Duodenal mucosa (tissue), 2 donors: ENCODE results near the gene SLC25A26.

ENCODE experiments used
- H3K27ac ChIP-seq: one replicate; pipeline ENCODE4 v1.7.0; 2013; ENCODE audit warnings: low read depth, low read length
- H3K27me3 ChIP-seq, 2 donors: one replicate each; pipeline ENCODE4 v1.7.0; 2013; ENCODE audit warnings: low read length in 2 of 2, control low read depth in 1 of 2; ENCODE audit not compliant: insufficient read depth in 2 of 2, control insufficient read depth in 1 of 2
- H3K36me3 ChIP-seq, 2 donors: one replicate each; pipeline ENCODE4 v1.7.0; 2013; ENCODE audit warnings: low read length in 2 of 2, control low read depth in 1 of 2; ENCODE audit not compliant: insufficient read depth in 2 of 2, control insufficient read depth in 1 of 2
- H3K4me1 ChIP-seq, 2 donors: one replicate each; pipeline ENCODE4 v1.7.0; 2013; ENCODE audit warnings: low read length in 2 of 2, control low read depth in 1 of 2; ENCODE audit not compliant: insufficient read depth in 2 of 2, control insufficient read depth in 1 of 2
- H3K4me3 ChIP-seq, 2 donors: one replicate each; pipeline ENCODE4 v1.7.0; 2013; ENCODE audit warnings: low read length in 2 of 2, low read depth in 1 of 2
- H3K9ac ChIP-seq, 2 donors: one replicate each; pipeline ENCODE4 v1.7.0; 2013; ENCODE audit warnings: low read length in 2 of 2, low read depth in 1 of 2
- H3K9me3 ChIP-seq, 2 donors: one replicate each; pipeline ENCODE4 v1.7.0; 2013; ENCODE audit warnings: low read length in 2 of 2, control low read depth in 1 of 2; ENCODE audit not compliant: control insufficient read depth in 1 of 2

Gene SLC25A26

DNA sequence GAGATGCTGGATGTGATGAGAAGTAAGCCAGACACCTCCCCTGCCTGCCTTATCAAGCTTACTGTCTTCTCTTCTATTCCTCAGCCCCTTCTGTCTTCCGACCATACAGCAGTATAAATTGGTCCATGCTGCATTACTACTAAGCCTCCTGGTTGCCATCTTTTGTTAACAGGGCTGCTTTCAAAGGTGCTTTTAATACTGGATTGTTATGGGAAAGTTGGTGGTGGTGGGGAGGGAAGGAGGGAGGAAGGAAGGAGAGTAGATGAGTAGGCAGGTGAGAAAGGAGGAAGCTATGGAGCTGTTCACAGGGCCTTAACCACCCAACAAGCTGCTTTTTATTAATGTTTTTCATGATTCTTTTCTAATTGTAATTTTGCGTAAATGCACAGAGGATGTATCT, 114.9 kb downstream of the SLC25A26 start:
- Histone ChIP-seq H3K4me3 (no peak overlapping the region), H3K27me3 (no peaks in the 10 kb centered on the region), H3K9ac (no peak overlapping the region), H3K27ac (no peak overlapping the region), H3K9me3 (no peaks in the 10 kb centered on the region), H3K4me1 (no peaks in the 10 kb centered on the region), H3K36me3 (no peaks in the 10 kb centered on the region)

DNA sequence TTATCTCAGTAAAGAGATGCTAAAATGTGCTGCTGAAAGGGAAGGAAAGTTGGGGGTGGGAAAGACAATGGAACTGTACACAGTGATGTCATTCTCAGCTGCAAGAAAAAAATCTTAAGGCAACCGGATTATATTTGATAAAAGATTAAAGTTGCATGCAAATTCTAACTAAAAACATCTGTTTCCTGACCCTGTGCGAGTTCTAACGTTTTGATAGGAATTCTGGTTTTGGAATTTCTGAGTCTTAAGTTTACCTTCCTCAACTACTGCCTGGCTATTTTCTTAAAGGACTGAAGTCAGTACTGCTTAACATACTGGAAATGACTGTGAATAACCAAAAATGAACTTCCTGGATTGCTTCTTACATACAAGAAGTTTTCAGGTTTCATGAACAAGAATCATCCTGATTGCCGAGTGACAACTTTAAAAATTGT, 115.5 kb downstream of the SLC25A26 start:
- no peaks in the 10 kb centered on the region for H3K36me3 ChIP-seq
- no peaks in the 10 kb centered on the region for H3K27me3 ChIP-seq
- no peak overlapping the region for H3K27ac ChIP-seq
- H3K4me1 ChIP-seq = no peaks in the 10 kb centered on the region
- H3K9me3 ChIP-seq = no peaks in the 10 kb centered on the region
- H3K9ac ChIP-seq = no peak overlapping the region
- H3K4me3 ChIP-seq = no peak overlapping the region

DNA sequence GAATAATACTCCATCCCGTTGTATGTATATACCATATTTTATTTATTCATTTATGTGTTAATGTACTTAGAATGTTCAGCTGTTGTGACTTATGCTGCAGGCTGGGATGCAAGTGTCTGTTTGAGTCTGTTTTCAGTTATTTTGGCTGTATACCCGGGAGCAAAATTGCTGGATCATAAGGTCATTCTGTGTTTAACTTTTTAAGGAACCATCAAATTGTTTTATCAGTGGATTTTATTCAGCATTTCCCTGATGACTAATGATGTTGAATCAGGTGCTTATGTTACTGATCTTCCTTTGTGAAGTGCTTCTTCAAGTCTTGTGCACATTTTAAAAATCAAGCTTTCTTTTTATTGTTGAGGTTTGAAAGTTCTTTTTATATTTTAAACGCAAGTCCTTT, 118.1 kb downstream of the SLC25A26 start:
- H3K27ac ChIP-seq = no peak overlapping the region
- H3K36me3 ChIP-seq = no peaks in the 10 kb centered on the region
- no peaks in the 10 kb centered on the region for H3K4me1 ChIP-seq
- no peaks in the 10 kb centered on the region for H3K27me3 ChIP-seq
- H3K4me3 ChIP-seq = no peak overlapping the region
- no peak overlapping the region for H3K9ac ChIP-seq
- H3K9me3 ChIP-seq = no peaks in the 10 kb centered on the region

DNA sequence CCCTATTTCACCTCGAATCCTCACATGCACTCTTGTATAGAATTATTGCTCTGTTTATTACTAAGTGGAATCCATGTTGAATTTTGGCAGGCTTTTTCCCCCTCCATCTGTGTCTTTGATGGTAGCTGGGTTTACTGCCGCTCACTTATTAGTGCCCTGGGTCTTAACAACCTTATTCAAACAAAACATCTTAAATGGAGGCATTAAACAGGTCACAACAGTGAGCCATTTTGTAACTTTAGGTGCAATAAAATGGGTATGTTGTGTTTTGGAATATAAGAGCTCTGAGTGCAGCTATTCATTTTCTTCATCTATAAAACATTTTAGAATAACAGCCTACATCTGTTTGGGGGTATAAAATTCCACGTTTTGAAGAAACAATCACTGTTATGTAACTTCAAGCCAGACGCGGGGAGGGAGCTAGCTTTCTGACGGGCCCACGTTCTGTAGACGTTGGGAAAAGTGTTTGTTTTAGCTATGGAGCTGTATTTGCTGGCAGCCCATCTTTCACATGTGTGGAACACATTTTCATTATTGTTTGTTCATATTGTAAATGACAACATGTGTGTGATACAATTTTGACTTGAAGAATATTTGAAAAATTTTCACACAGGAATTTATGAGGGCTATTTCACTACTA, 122.0 kb downstream of the SLC25A26 start:
- Histone ChIP-seq H3K9me3 (no peaks in the 10 kb centered on the region), H3K4me1 (peaks cover 8 to 11% of the 10 kb centered on the region in 2 donors), H3K27ac (no peak overlapping the region), H3K9ac (no peak overlapping the region), H3K4me3 (no peak overlapping the region), H3K27me3 (no peaks in the 10 kb centered on the region), H3K36me3 (peaks cover 0 to 1% of the 10 kb centered on the region in 2 donors)

DNA sequence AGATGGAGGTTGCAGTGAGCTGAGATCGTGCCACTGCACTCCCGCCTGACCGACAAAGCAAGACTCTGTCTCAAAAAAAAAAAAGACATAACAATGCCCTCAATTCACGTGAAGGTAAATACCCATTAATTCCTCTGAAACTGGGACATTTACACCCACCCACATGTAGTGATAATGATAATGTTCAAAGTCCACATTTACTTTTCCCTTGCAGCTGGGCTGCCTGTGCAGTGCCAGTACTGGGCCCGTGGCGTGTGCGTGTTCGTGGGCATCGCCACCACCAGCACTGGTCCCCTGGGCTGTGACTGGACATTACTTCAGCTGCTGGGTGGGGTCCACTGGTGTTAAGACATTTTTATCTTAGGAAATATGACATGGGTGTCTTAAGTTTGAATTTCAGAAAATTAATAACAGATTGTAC, 123.6 kb downstream of the SLC25A26 start:
- no peak overlapping the region for H3K27ac ChIP-seq

DNA sequence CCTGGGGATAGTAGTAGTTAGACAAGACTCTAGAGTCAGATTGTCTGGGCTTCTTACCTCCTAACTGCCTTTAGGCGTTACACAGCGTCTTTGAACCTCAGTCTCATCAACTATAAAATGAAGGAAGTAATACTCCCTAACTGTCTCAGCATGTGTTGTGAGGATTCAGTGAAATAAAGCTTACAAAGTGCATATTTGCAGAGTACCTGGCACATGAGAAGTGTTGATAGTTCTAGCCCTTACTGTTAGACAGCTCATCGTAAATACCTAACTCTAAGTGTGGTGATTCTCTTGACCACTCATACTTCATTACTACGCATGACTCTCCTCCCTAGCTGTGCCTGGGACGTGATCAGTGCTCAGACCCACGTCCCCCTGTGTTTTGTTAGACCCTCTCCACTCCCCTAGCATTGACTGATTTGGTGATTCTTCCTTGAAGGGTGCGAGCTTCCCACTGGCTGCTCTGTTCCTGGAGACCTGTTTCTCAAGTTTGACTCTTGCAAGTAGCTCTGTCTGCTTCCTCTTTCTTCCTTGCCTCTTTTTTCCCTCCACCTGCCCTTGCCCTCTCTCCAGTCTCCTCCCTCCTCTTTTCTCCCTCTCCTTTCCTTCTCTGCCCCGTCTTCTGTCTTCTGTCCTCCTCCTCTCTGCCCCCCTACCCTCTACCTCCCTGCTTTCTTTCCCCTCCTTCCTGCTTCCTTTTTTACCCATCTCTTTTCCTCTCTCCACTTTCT, 124.2 kb downstream of the SLC25A26 start:
- Histone ChIP-seq H3K4me3 (no peak overlapping the region), H3K27ac (no peak overlapping the region), H3K27me3 (no peaks in the 10 kb centered on the region), H3K9ac (no peak overlapping the region), H3K9me3 (no peaks in the 10 kb centered on the region), H3K4me1 (peaks cover 8 to 11% of the 10 kb centered on the region in 2 donors), H3K36me3 (peaks cover 0 to 4% of the 10 kb centered on the region in 2 donors)

More for the DNA sequence above, 123.6 kb downstream of the SLC25A26 start:
- H3K4me3 ChIP-seq = no peak overlapping the region
- H3K27me3 ChIP-seq = no peaks in the 10 kb centered on the region
- H3K9me3 ChIP-seq = no peaks in the 10 kb centered on the region
- peaks cover 8 to 11% of the 10 kb centered on the region in 2 donors for H3K4me1 ChIP-seq
- no peak overlapping the region for H3K9ac ChIP-seq
- peaks cover 0 to 4% of the 10 kb centered on the region in 2 donors for H3K36me3 ChIP-seq

DNA sequence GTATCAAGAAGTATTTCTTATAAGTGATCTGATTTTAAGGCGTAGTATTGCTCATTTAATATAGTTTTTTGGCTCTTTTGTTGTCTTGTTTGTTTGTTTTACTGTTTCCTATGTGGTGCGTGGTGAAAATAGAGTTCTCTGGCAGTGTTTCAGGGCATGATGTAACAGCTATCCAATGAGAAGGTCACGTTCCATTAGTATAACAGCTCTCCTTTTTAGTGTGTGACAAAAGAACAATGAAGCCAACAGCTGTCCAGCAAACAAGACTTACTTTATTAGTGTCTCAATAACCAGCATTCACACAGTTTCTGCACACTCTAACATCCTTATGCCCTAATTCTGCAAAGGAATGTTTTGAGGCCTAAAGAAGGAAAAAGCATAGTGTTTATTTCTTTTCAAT, 127.9 kb downstream of the SLC25A26 start:
- Histone ChIP-seq H3K27ac (no peak overlapping the region), H3K9ac (no peak overlapping the region), H3K27me3 (no peaks in the 10 kb centered on the region), H3K4me1 (peaks cover 8 to 11% of the 10 kb centered on the region in 2 donors), H3K36me3 (peaks cover 0 to 4% of the 10 kb centered on the region in 2 donors), H3K4me3 (no peak overlapping the region), H3K9me3 (no peaks in the 10 kb centered on the region)

DNA sequence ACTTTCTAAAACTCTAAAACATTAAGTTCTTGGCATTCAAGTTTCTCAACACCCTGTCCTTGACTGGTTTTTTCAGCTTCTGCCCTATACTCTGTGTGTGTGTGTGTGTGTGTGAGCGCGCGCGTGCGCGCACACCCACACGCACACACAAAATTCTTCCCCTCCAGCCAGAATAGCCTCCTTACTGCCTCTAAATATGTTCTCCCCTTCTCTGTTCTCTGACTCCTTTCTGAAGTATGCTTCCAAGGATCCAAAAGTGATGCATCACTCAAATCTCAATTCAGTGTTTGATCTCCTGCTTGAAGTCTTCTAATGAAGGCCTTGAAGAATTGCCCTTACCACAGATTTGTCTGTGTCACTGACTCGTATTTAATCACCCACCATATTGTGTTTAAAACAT, 129.8 kb downstream of the SLC25A26 start:
- no peak overlapping the region for H3K4me3 ChIP-seq
- no peak overlapping the region for H3K27ac ChIP-seq
- peaks cover 0 to 4% of the 10 kb centered on the region in 2 donors for H3K36me3 ChIP-seq
- no peaks in the 10 kb centered on the region for H3K9me3 ChIP-seq
- no peaks in the 10 kb centered on the region for H3K4me1 ChIP-seq
- H3K9ac ChIP-seq = no peak overlapping the region
- no peaks in the 10 kb centered on the region for H3K27me3 ChIP-seq

DNA sequence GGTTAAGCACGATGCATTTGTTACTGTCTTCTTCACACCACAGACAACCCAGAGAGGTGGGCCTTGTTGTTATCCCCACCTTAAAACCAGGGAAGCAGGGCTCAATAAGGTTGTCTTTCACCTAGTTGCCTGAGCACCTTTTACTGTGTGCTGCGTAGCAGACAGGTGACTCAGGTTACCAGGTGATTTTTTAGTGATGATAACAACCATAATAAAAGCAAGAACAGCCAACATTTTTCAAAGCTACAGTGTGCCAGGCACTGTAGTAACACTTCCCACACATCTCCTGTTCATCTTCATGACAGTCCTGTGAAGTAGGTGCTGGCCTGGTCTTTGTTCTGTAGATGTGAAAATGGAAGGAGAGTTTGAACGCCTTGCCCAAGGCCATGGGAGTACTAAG, 132.2 kb downstream of the SLC25A26 start:
- no peaks in the 10 kb centered on the region for H3K4me1 ChIP-seq
- H3K36me3 ChIP-seq = peaks cover 0 to under 1% of the 10 kb centered on the region in 2 donors
- H3K9ac ChIP-seq = no peak overlapping the region

DNA sequence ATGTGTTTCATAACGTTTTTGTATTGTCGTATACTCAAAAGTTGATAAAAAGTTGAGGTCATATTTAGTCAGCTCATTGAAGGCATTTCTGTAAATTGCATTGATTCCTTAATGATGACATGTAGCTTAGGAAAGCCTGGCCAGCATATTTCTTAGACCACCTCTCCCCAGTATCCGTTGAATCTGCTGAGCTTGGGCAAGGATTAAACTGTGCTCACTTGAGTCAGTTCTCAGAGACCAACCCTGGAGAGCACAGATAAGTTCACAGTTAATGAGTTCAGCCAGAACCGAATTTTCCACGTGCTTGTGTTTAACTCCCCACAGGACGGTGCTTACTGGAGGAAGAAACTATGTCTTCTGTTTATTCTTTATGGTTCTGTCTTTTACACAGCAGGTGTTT, 132.7 kb downstream of the SLC25A26 start:
- no peak overlapping the region for H3K27ac ChIP-seq
- H3K9me3 ChIP-seq = no peaks in the 10 kb centered on the region
- no peak overlapping the region for H3K9ac ChIP-seq

More for the DNA sequence above, 132.2 kb downstream of the SLC25A26 start:
- no peak overlapping the region for H3K27ac ChIP-seq
- H3K4me3 ChIP-seq = no peak overlapping the region
- no peaks in the 10 kb centered on the region for H3K27me3 ChIP-seq
- H3K9me3 ChIP-seq = no peaks in the 10 kb centered on the region

More for the DNA sequence above, 132.7 kb downstream of the SLC25A26 start:
- Histone ChIP-seq H3K36me3 (no peaks in the 10 kb centered on the region), H3K4me1 (no peaks in the 10 kb centered on the region), H3K4me3 (no peak overlapping the region), H3K27me3 (no peaks in the 10 kb centered on the region)
